GM12878 (cell line): Measurements from ENCODE around the gene PPIB. TPM values are rescaled to one million over a fixed set of nuclear protein-coding genes. Genes with fewer than 3 reads are reported as not detected.

Source experiments
- ATAC-seq: fragments of 200-7000 bp; cut with Tn5 transposase; 3 replicates; pipeline ENCODE4 v1.9.1; 2020; ENCODE audit warnings: mild to moderate bottlenecking, moderate library complexity
- Bru-seq: library from RNA; stranded (reverse); fragments of 400-500 nt; gene quantifications from one replicate; lab custom pipeline; 2021; lab: Mats Ljungman, UMichigan
- BruChase-seq, 2 experiments: library from RNA; stranded (reverse); fragments of 400-500 nt; gene quantifications; one replicate each; lab custom pipeline; 2021; lab: Mats Ljungman, UMichigan
- BruUV-seq: library from RNA; stranded (reverse); fragments of 400-500 nt; replicated peaks from 2 replicates; lab custom pipeline; 2021; lab: Mats Ljungman, UMichigan
- CTCF ChIA-PET: fragments of 300-600 bp; sonication (Branson Sonifier 250); formaldehyde crosslinking; extraction: SDS; loops from one replicate; lab custom pipeline; 2021; ENCODE audit warnings: inconsistent platforms; lab: Yijun Ruan, JAX
- POLR2A ChIA-PET: fragments of 350-600 bp; formaldehyde crosslinking; extraction: SDS; loops from one replicate; lab custom pipeline; 2021; ENCODE audit warnings: inconsistent platforms; lab: Charles Lee
- RAD21 ChIA-PET: fragments of 300-600 bp; sonication (Branson Sonifier 250); formaldehyde crosslinking; loops from one replicate; lab custom pipeline; 2023; ENCODE audit warnings: antibody characterized with exemption; ENCODE audit not compliant: unreplicated experiment; lab: Charles Lee
- SMC1A ChIA-PET: fragments of 300-600 bp; sonication (Branson Sonifier 250); formaldehyde crosslinking; loops from one replicate; lab custom pipeline; 2023; ENCODE audit not compliant: unreplicated experiment, uncharacterized antibody; lab: Charles Lee
- DNase-seq: peaks from one replicate; pipeline ENCODE4 v3.0.0-alpha.2; 2011; ENCODE audit warnings: low read depth, low spot score
- FAIRE-seq: peaks from 3 replicates; lab custom pipeline; 2011; peaks lifted over from hg19 to GRCh38; lab: Jason Lieb, UNC
- H2AFZ ChIP-seq: 2 replicates; pipeline ENCODE4 v1.6.0; 2011; ENCODE audit warnings: low read depth, low read length, control low read depth; ENCODE audit not compliant: control insufficient read depth
- H3K27ac ChIP-seq: 2 replicates; pipeline ENCODE4 v1.5.1; 2011; ENCODE audit warnings: control low read depth; ENCODE audit not compliant: control insufficient read depth, insufficient read depth
- H3K27me3 ChIP-seq, 2 experiments: replicated peaks in 1 of 2; 2 replicates each; pipeline versions ENCODE4 v1.6.0 to v1.6.1; 2011; ENCODE audit warnings: low read length in 1 of 2; ENCODE audit not compliant: control insufficient read depth in 2 of 2, insufficient read depth in 2 of 2
- H3K36me3 ChIP-seq, 2 experiments: 2 replicates each; pipeline ENCODE4 v1.5.1; 2011; ENCODE audit warnings: low read length in 1 of 2; ENCODE audit not compliant: control insufficient read depth in 2 of 2, insufficient read depth in 2 of 2
- H3K4me1 ChIP-seq: 2 replicates; pipeline ENCODE4 v1.6.1; 2011; ENCODE audit warnings: mild to moderate bottlenecking, low read length, moderate library complexity, mixed read lengths; ENCODE audit not compliant: control insufficient read depth, insufficient read depth
- H3K4me2 ChIP-seq: 2 replicates; pipeline ENCODE4 v1.6.0; 2011; ENCODE audit warnings: control low read depth; ENCODE audit not compliant: control insufficient read depth, insufficient read depth
- H3K4me3 ChIP-seq: fragments of 200-600 bp; sonication (generic); 2 replicates; pipeline ENCODE4 v1.5.1; 2016
- H3K79me2 ChIP-seq: 2 replicates; pipeline ENCODE4 v1.6.0; 2011; ENCODE audit warnings: low read length; ENCODE audit not compliant: control insufficient read depth, insufficient read depth
- H3K9ac ChIP-seq: 2 replicates; pipeline ENCODE4 v1.8.0; 2011; ENCODE audit warnings: low read length, control low read depth, mixed read lengths; ENCODE audit not compliant: control insufficient read depth, insufficient read depth
- H3K9me3 ChIP-seq: replicated peaks from 3 replicates; pipeline ENCODE4 v1.5.1; 2011; ENCODE audit warnings: mild to moderate bottlenecking, low read length; ENCODE audit not compliant: control insufficient read depth, insufficient read depth
- H4K20me1 ChIP-seq: 2 replicates; pipeline ENCODE4 v1.6.0; 2011; ENCODE audit not compliant: control insufficient read depth, insufficient read depth
- CEBPZ ChIP-seq: fragments of 150-350 bp; IDR thresholded peaks from 2 replicates; pipeline ENCODE4 v1.6.1; 2016; ENCODE audit warnings: low read depth, low read length
- CREM ChIP-seq: IDR thresholded peaks from 2 replicates; pipeline ENCODE4 v1.6.1; 2014; ENCODE audit warnings: antibody characterized with exemption, low read depth
- ELK1 ChIP-seq: IDR thresholded peaks from 2 replicates; pipeline ENCODE4 v1.6.1; 2012; ENCODE audit warnings: low read depth, low read length, improper control_type of control experiment
- GABPA ChIP-seq: IDR thresholded peaks from 2 replicates; pipeline ENCODE4 v1.6.1; 2014; ENCODE audit warnings: antibody characterized with exemption, low read depth, mild to moderate bottlenecking, inconsistent platforms
- IRF5 ChIP-seq: fragments of 450-650 bp; IDR thresholded peaks from 2 replicates; pipeline ENCODE4 v1.6.1; 2017; ENCODE audit warnings: borderline replicate concordance
- RCOR1 ChIP-seq: conservative IDR thresholded peaks from 2 replicates; pipeline ENCODE4 v1.6.1; 2012; ENCODE audit warnings: low read depth, low read length, improper control_type of control experiment
- RELB ChIP-seq: fragments of 450-650 bp; IDR thresholded peaks from 2 replicates; pipeline ENCODE4 v1.6.1; 2017; ENCODE audit warnings: low read depth, mild to moderate bottlenecking, moderate library complexity
- ZNF274 ChIP-seq: IDR thresholded peaks from one replicate; pipeline ENCODE4 v1.8.0; 2011; ENCODE audit not compliant: insufficient read length, insufficient read depth
- WGBS: methylation state at CpG from one replicate; pipeline ENCODE4 v1.1.6; 2016; ENCODE audit warnings: low lambda C conversion rate; ENCODE audit not compliant: insufficient replicate concordance, insufficient coverage; ENCODE audit errors: missing lambda C conversion rate; 5-methylcytosine and 5-hydroxymethylcytosine counted together
- in situ Hi-C: fragments of 300-500 bp; cut with MboI; formaldehyde crosslinking; loops from 9 replicates; pipeline ENCODE4 v1.14.3; 2018; ENCODE audit warnings: mixed read lengths
- intact Hi-C: fragments of 100-400 bp; cut with micrococcal nuclease; formaldehyde crosslinking; loops from one replicate; pipeline ENCODE4 v1.14.2; 2022; ENCODE audit not compliant: unreplicated experiment
- long read RNA-seq, 2 experiments: library from polyadenylated mRNA; unstranded; transcript quantifications; one replicate each; pipeline ENCODE4 v2.0.0, GENCODE V29; 2019 to 2020
- polyA minus RNA-seq, 3 experiments: library from RNA; depleted of rRNA, polyadenylated mRNA; stranded (reverse); fragments of >200 nt; gene quantifications; 2 replicates each; pipeline ENCODE4 v1.2.3, GENCODE V29; 2011
- polyA plus RNA-seq, 11 experiments: library from polyadenylated mRNA; depleted of rRNA in 4 of 11; unstranded in 6 of 11; stranded (reverse) in 5 of 11; fragments of >200 nt; fragmentation: Nextera tagmentation in 4 of 11; fragmentation: Illumina TruSeq in 1 of 11; extraction: Ambion mirVana in 4 of 11; extraction: Trizol in 1 of 11; gene quantifications; 1 replicate in 1 of 11; 2 replicates in 10 of 11; pipeline versions ENCODE4 v1.2.1 to v1.2.3, GENCODE V29; 2011 to 2016; ENCODE audit warnings: inconsistent platforms in 2 of 11, missing spikeins in 2 of 11, low read depth in 1 of 11
- total RNA-seq, 4 experiments: library from RNA; depleted of rRNA in 3 of 4; stranded (reverse); fragments of >200 nt in 3 of 4; fragmentation: Illumina TruSeq in 1 of 4; extraction: Trizol in 1 of 4; gene quantifications; 2 replicates each; pipeline versions ENCODE4 v1.2.1 to v1.2.3, GENCODE V29; 2013 to 2021

Gene PPIB
- total RNA-seq (2013; cell fraction: nucleolus; rRNA removed): 92.7 and 97.9 TPM in 2 replicates
- total RNA-seq (2014; rRNA removed) (336 and 349 TPM in 2 replicates), total RNA-seq (2014; rRNA removed; fragmentation: Illumina TruSeq; extraction: Trizol) (401 and 446 TPM in 2 replicates), total RNA-seq (2021) (404 and 424 TPM in 2 replicates), polyA plus RNA-seq (2011; rRNA removed) (281 and 344 TPM in 2 replicates), polyA plus RNA-seq (2014; fragmentation: Illumina TruSeq; extraction: Trizol) (284 and 570 TPM in 2 replicates), polyA plus RNA-seq (2014; fragmentation: Nextera tagmentation; extraction: Ambion mirVana) (100 to 1,000 TPM; 831 to 858 TPM), polyA plus RNA-seq (2014; rRNA removed) (393 and 399 TPM in 2 replicates), polyA plus RNA-seq (2016; fragmentation: Nextera tagmentation; extraction: Ambion mirVana) (100 to 1,000 TPM; 915 to 936 TPM), polyA minus RNA-seq (2011; rRNA and poly(A)+ RNA removed) (248 and 256 TPM in 2 replicates), Bru-seq, nascent RNA (percentile 96 among the genes with signal in this experiment), BruChase-seq, experiment 1, labeled RNA remaining after a 6-hour chase (percentile 98 among the genes with signal in this experiment), BruChase-seq, experiment 2, labeled RNA remaining after a 2-hour chase (percentile 95 among the genes with signal in this experiment)
- polyA plus RNA-seq (2011; ENCODE audit: low read depth): 388 TPM
- polyA plus RNA-seq (2011; cell fraction: cytosol; rRNA removed): 359 and 447 TPM in 2 replicates
- 184 and 201 TPM in 2 replicates for polyA plus RNA-seq (2011; cell fraction: nucleus; rRNA removed)
- polyA plus RNA-seq (2012): 477 and 571 TPM in 2 replicates
- polyA minus RNA-seq (2011; cell fraction: cytosol; rRNA and poly(A)+ RNA removed): 100 and 121 TPM in 2 replicates
- polyA minus RNA-seq (2011; cell fraction: nucleus; rRNA and poly(A)+ RNA removed): 23.7 and 44.3 TPM in 2 replicates
- long read RNA-seq, experiment 1, transcript PPIB-201 (5 exons, 1,081 nt): major isoform, 515 of 537 reads
- long read RNA-seq, experiment 1, partial matches to known transcripts: 8 of 537 reads
- long read RNA-seq, experiment 1, other reads (novel, unspliced or antisense): 14 of 537 reads
- long read RNA-seq, experiment 2, transcript PPIB-201 (5 exons, 1,081 nt): major isoform, 1,100 of 1,130 reads
- long read RNA-seq, experiment 2, partial matches to known transcripts: 8 of 1,130 reads
- long read RNA-seq, experiment 2, other reads (novel, unspliced or antisense): 21 of 1,130 reads

- no peaks in the 10 kb centered on the region for H3K27me3 ChIP-seq
- H3K4me2 ChIP-seq: peak within 1 kb of the TSS; percentile 93
- peak within 1 kb of the TSS; percentile 72 for H3K9ac ChIP-seq
- peaks cover 43% of the 10 kb centered on the region for H3K79me2 ChIP-seq
- in situ Hi-C loops (no loop called here), intact Hi-C loops (loop anchor here (1.0 to 5.0 kb wide), 3 partner anchors 194 to 732 kb away; partner anchors contain the start of genes CSNK1G1 and TRIP4)
- peak; percentile 92 for FAIRE-seq
- CTCF ChIA-PET: interaction anchor here (0.6 to 3.6 kb wide), 13 partner anchors 10 to 1354 kb away, joined by 3 to 34 read pairs (median 5); partner anchors contain the start of genes CIAO2A, CSNK1G1, DPP8 and TRIP4
- ATAC-seq: peak; percentile 95
- peak; percentile 91 for DNase-seq
- peak within 1 kb of the TSS; percentile 97 for H2AFZ ChIP-seq
- H3K9me3 ChIP-seq: no peaks in the 10 kb centered on the region
- POLR2A ChIA-PET: interaction anchor here (0.6 to 3.4 kb wide), 13 partner anchors 9 to 967 kb away, joined by 3 to 32 read pairs (median 5); partner anchors contain the start of genes CIAO2A, CSNK1G1, SNX1 and SNX22
- H3K27ac ChIP-seq: peak within 1 kb of the TSS; percentile 81
- peaks cover 11 to 18% of the 10 kb centered on the region in 2 experiments; a peak in 3 of 4 replicates for H3K36me3 ChIP-seq
- peaks cover 30% of the 10 kb centered on the region for H3K4me1 ChIP-seq
- BruUV-seq: no TSS peak
- RAD21 ChIA-PET: interaction anchor here (0.6 to 2.6 kb wide), 12 partner anchors 10 to 1109 kb away, joined by 3 to 14 read pairs (median 6); partner anchors contain the start of genes CIAO2A, CSNK1G1, SNX22 and TRIP4
- WGBS: under 1% methylated on average over 45 of the region's 69 CpGs
- SMC1A ChIA-PET: interaction anchor here (0.8 to 3.3 kb wide), 12 partner anchors 10 to 730 kb away, joined by 3 to 19 read pairs (median 4); partner anchors contain the start of gene TRIP4
- peak within 1 kb of the TSS; percentile 84 for H3K4me3 ChIP-seq
- H4K20me1 ChIP-seq: peaks cover 8% of the 10 kb centered on the region
- TF ChIP-seq GABPA (peak; percentile 83), RELB (peak; percentile 47; the same call in 1 of the 2 replicates), ELK1 (0 out of 2 replicates have a peak, but pooled peaks have one; percentile 47), CEBPZ (no peak), ZNF274 (no peak), CREM (peak; percentile 50; the same call in 1 of the 2 replicates), IRF5 (no peak), RCOR1 (no peak)
These were observed at the start of gene PPIB for GRCh38 chr15:64162869-64163658. PPIB (minus strand) TSS chr15:64163022; CDS start chr15:64162986, 36 bp downstream.
